ENCODE measurements around the gene PTH1R. TPM values are rescaled to one million over a fixed set of nuclear protein-coding genes. Genes with fewer than 3 reads are reported as not detected.

Gene PTH1R
- polyA plus RNA-seq, 3 donors: not detected

DNA sequence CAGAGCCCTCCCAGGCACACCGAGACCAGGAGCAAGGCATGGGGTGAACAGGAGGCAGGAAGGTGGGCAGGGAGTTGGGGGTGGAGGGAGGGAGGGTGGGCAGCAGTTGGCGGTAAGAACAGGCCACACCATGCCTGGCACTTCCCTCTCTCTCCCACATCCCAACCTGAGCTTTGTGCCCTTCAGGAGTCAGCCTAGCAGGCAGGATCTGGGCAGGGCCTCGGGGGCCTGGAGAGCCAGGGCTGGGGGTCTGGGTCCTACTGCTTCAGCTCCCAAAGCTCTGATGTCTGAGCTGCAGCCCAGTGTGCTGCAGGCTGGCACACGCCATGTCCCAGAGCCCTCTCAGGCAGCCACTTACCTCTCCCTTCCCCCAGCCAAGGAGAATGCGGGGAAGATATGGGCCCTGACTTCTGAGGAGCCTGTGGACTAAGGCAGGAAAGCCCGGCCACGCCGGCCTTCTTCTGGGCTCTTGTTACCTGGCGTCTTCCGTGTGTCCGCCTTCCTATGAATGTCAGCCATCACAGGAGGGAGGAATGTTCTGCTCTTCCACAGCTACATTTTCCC lies 11.4 kb upstream of the PTH1R start:
- H3K36me3 Mint-ChIP-seq: no peaks in the 10 kb centered on the region
- Histone ChIP-seq H3K9ac (ENCODE audit: insufficient read depth, low read length, poor library complexity, severe bottlenecking) (no peak overlapping the region), H3K4me3 (replicated peaks in 1 of 3; ENCODE audit: low read depth in 2 of 3, low read length in 3 of 3) (no peak overlapping the region), H4K20me1 (ENCODE audit: insufficient read depth, low read length) (no peaks in the 10 kb centered on the region), H3K79me2 (ENCODE audit: insufficient read depth, low read length) (no peaks in the 10 kb centered on the region), H3K4me1 (ENCODE audit: control insufficient read depth in 1 of 2, insufficient read depth in 2 of 2, low read length in 2 of 2) (peaks cover 14 to 16% of the 10 kb centered on the region in 2 donors), H2AFZ (ENCODE audit: insufficient read depth, low read depth, low read length, poor library complexity, severe bottlenecking) (no peak overlapping the region), H3K27me3 (ENCODE audit: control insufficient read depth in 2 of 2, insufficient read depth in 2 of 2, low read length in 2 of 2) (no peaks in the 10 kb centered on the region), H3K27ac (ENCODE audit: low read depth in 1 of 2, low read length in 2 of 2) (no peak overlapping the region), H3K9me3 (replicated peaks in 1 of 2; ENCODE audit: control insufficient read depth in 1 of 2, insufficient read depth in 1 of 2, low read length in 2 of 2) (no peaks in the 10 kb centered on the region), H3K4me2 (replicated peaks; ENCODE audit: extremely low read depth, low read length, poor library complexity, severe bottlenecking) (no peak overlapping the region), H3K36me3 (replicated peaks in 1 of 2; ENCODE audit: control insufficient read depth in 1 of 2, insufficient read depth in 2 of 2, low read length in 2 of 2) (no peaks in the 10 kb centered on the region)
- 64% methylated on average over 2 of the region's 11 CpGs for WGBS (ENCODE audit: insufficient coverage)
- intact Hi-C loops (cut with micrococcal nuclease): loop anchor here (1.0 to 10.0 kb wide), 3 partner anchors 41 to 449 kb away; no protein-coding TSS in a partner anchor
- H3K9me3 Mint-ChIP-seq: no peaks in the 10 kb centered on the region
- H3K4me3 Mint-ChIP-seq: no peak overlapping the region
- H3K4me1 Mint-ChIP-seq: peaks cover 18% of the 10 kb centered on the region
- DNase-seq: no peak
- TF ChIP-seq, protein P1, sequence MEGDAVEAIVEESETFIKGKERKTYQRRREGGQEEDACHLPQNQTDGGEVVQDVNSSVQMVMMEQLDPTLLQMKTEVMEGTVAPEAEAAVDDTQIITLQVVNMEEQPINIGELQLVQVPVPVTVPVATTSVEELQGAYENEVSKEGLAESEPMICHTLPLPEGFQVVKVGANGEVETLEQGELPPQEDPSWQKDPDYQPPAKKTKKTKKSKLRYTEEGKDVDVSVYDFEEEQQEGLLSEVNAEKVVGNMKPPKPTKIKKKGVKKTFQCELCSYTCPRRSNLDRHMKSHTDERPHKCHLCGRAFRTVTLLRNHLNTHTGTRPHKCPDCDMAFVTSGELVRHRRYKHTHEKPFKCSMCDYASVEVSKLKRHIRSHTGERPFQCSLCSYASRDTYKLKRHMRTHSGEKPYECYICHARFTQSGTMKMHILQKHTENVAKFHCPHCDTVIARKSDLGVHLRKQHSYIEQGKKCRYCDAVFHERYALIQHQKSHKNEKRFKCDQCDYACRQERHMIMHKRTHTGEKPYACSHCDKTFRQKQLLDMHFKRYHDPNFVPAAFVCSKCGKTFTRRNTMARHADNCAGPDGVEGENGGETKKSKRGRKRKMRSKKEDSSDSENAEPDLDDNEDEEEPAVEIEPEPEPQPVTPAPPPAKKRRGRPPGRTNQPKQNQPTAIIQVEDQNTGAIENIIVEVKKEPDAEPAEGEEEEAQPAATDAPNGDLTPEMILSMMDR (IDR thresholded peaks at IDR 0.05): no peak
- no peak overlapping the region for H3K27ac Mint-ChIP-seq
- peaks cover 2 to 6% (median 5%) of the 10 kb centered on the region in 3 donors for H3K27me3 Mint-ChIP-seq (ENCODE audit: low read depth in 3 of 3)

DNA sequence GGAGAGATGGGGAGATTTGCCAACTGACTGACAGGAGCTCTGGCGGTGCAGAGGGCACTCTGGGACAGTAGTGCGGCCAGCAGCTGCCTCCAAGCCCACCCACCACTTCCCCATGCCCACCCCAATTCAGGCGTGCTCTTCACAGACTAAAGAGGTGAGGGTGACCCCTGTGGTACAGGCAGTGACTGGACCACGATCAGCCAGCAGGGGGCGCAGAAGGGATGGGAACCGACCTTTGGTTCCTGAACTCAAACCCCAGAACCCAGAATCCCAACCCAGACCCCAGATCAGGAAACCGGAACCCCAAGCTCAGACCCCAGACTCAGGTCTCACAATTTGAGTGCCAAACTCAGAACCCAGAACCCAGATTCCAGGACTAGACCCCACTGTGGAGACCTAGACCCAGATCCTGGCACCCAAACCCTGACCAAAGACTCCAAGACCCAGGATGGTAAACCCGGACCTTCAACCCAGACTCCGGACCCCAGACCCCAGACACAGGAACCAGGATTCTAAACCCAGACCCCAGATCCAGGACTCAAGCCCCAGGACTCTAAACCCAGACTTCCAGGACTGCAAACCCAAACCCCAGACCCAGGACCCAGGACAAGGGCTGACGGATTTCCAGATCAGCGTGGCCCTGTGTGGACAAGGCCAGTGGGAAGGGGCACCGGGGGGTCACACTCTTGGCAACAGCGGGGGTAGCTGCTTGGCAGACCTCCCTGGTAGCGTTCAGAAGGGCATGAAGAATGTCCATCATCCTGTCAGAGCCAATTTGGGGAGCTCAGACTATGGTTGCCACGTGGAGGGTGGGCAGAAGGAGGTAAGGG lies 10.6 kb upstream of the PTH1R start:
- Mint-ChIP-seq H3K4me3 (no peak overlapping the region), H3K36me3 (no peaks in the 10 kb centered on the region), H3K27me3 (ENCODE audit: low read depth in 3 of 3) (peaks cover 5 to 6% (median 6%) of the 10 kb centered on the region in 3 donors), H3K9me3 (no peaks in the 10 kb centered on the region), H3K27ac (no peak overlapping the region), H3K4me1 (peaks cover 18% of the 10 kb centered on the region)
- Histone ChIP-seq H4K20me1 (ENCODE audit: insufficient read depth, low read length) (no peaks in the 10 kb centered on the region), H3K79me2 (ENCODE audit: insufficient read depth, low read length) (no peaks in the 10 kb centered on the region), H3K9me3 (replicated peaks in 1 of 2; ENCODE audit: control insufficient read depth in 1 of 2, insufficient read depth in 1 of 2, low read length in 2 of 2) (no peaks in the 10 kb centered on the region), H3K27ac (ENCODE audit: low read depth in 1 of 2, low read length in 2 of 2) (no peak overlapping the region), H3K27me3 (ENCODE audit: control insufficient read depth in 2 of 2, insufficient read depth in 2 of 2, low read length in 2 of 2) (no peaks in the 10 kb centered on the region), H3K4me2 (replicated peaks; ENCODE audit: extremely low read depth, low read length, poor library complexity, severe bottlenecking) (no peak overlapping the region), H3K4me3 (replicated peaks in 1 of 3; ENCODE audit: low read depth in 2 of 3, low read length in 3 of 3) (no peak overlapping the region), H3K9ac (ENCODE audit: insufficient read depth, low read length, poor library complexity, severe bottlenecking) (no peak overlapping the region), H2AFZ (ENCODE audit: insufficient read depth, low read depth, low read length, poor library complexity, severe bottlenecking) (no peak overlapping the region), H3K4me1 (ENCODE audit: control insufficient read depth in 1 of 2, insufficient read depth in 2 of 2, low read length in 2 of 2) (peaks cover 14 to 16% of the 10 kb centered on the region in 2 donors), H3K36me3 (replicated peaks in 1 of 2; ENCODE audit: control insufficient read depth in 1 of 2, insufficient read depth in 2 of 2, low read length in 2 of 2) (no peaks in the 10 kb centered on the region)
- TF ChIP-seq, protein P1 (IDR thresholded peaks at IDR 0.05): peak; percentile 91
- DNase-seq: peak; percentile 53 to 69 (median 67)
- intact Hi-C loops (cut with micrococcal nuclease): loop anchor here (1.0 to 10.0 kb wide), 3 partner anchors 40 to 448 kb away; no protein-coding TSS in a partner anchor
- 45% methylated on average over 13 of the region's 15 CpGs for WGBS (ENCODE audit: insufficient coverage)
